ENCODE results near the gene PDK2. TPM values are rescaled to one million over a fixed set of nuclear protein-coding genes. Genes with fewer than 3 reads are reported as not detected.

PDK2 gene
- total RNA-seq, 1 donor from 2014 or later = 17.2 TPM

- intact Hi-C loops (cut with micrococcal nuclease) = loop anchor here (10.0 kb wide), 1 partner anchor 160 kb away; the partner anchor contains the start of gene TMEM92
These were observed 19.8 kb downstream of the PDK2 start for GRCh38 chr17:50114849-50115357.

GRCh38 chr17:50115756-50116155 lies 20.6 kb downstream of the PDK2 start:
- intact Hi-C loops (cut with micrococcal nuclease) = loop anchor here (2.0 to 10.0 kb wide), 2 partner anchors 45 to 159 kb away; partner anchors contain the start of gene TMEM92

GRCh38 chr17:50117202-50118051 lies 22.3 kb downstream of the PDK2 start:
- intact Hi-C loops (cut with micrococcal nuclease) = loop anchor here (2.0 to 10.0 kb wide), 2 partner anchors 43 to 157 kb away; partner anchors contain the start of gene TMEM92

GRCh38 chr17:50118076-50118827 lies 23.1 kb downstream of the PDK2 start:
- intact Hi-C loops (cut with micrococcal nuclease) = loop anchor here (10.0 kb wide), 1 partner anchor 157 kb away; the partner anchor contains the start of gene TMEM92

GRCh38 chr17:50118828-50119218 lies 23.7 kb downstream of the PDK2 start:
- intact Hi-C loops (cut with micrococcal nuclease) = loop anchor here (10.0 kb wide), 1 partner anchor 156 kb away; the partner anchor contains the start of gene TMEM92

GRCh38 chr17:50120475-50121253 lies 25.5 kb downstream of the PDK2 start:
- intact Hi-C loops (cut with micrococcal nuclease) = no loop called here

- intact Hi-C loops (cut with micrococcal nuclease) = no loop called here
These were observed 27.8 kb downstream of the PDK2 start for GRCh38 chr17:50122945-50123344.

GRCh38 chr17:50123649-50124349 lies 28.6 kb downstream of the PDK2 start:
- intact Hi-C loops (cut with micrococcal nuclease) = no loop called here

GRCh38 chr17:50125420-50125997 lies 30.4 kb downstream of the PDK2 start:
- intact Hi-C loops (cut with micrococcal nuclease) = loop anchor here (5.0 kb wide), 1 partner anchor 57 kb away; no protein-coding TSS in a partner anchor

- intact Hi-C loops (cut with micrococcal nuclease) = loop anchor here (5.0 kb wide), 1 partner anchor 54 kb away; no protein-coding TSS in a partner anchor
These were observed 32.7 kb downstream of the PDK2 start for GRCh38 chr17:50127697-50128361.

GRCh38 chr17:50128441-50129352 lies 33.5 kb downstream of the PDK2 start:
- intact Hi-C loops (cut with micrococcal nuclease) = loop anchor here (5.0 kb wide), 1 partner anchor 54 kb away; no protein-coding TSS in a partner anchor

GRCh38 chr17:50129353-50129727 lies 34.2 kb downstream of the PDK2 start:
- intact Hi-C loops (cut with micrococcal nuclease) = loop anchor here (5.0 kb wide), 1 partner anchor 53 kb away; no protein-coding TSS in a partner anchor

- intact Hi-C loops (cut with micrococcal nuclease) = loop anchor here (5.0 kb wide), 1 partner anchor 52 kb away; no protein-coding TSS in a partner anchor
These were observed 34.8 kb downstream of the PDK2 start, which contains the start of gene SAMD14 for GRCh38 chr17:50129728-50130558. Gene SAMD14, minus strand, starts transcription at chr17:50130160. Its CDS starts 5,201 bp downstream, at chr17:50124959.

- intact Hi-C loops (cut with micrococcal nuclease) = no loop called here
These were observed 35.6 kb downstream of the PDK2 start for GRCh38 chr17:50130559-50131305.

GRCh38 chr17:50132104-50132794 lies 37.1 kb downstream of the PDK2 start:
- intact Hi-C loops (cut with micrococcal nuclease) = loop anchor here (1.0 kb wide), 1 partner anchor 8 kb away; no protein-coding TSS in a partner anchor
